Measurements from ENCODE around the gene ASB16.

Gene ASB16

DNA sequence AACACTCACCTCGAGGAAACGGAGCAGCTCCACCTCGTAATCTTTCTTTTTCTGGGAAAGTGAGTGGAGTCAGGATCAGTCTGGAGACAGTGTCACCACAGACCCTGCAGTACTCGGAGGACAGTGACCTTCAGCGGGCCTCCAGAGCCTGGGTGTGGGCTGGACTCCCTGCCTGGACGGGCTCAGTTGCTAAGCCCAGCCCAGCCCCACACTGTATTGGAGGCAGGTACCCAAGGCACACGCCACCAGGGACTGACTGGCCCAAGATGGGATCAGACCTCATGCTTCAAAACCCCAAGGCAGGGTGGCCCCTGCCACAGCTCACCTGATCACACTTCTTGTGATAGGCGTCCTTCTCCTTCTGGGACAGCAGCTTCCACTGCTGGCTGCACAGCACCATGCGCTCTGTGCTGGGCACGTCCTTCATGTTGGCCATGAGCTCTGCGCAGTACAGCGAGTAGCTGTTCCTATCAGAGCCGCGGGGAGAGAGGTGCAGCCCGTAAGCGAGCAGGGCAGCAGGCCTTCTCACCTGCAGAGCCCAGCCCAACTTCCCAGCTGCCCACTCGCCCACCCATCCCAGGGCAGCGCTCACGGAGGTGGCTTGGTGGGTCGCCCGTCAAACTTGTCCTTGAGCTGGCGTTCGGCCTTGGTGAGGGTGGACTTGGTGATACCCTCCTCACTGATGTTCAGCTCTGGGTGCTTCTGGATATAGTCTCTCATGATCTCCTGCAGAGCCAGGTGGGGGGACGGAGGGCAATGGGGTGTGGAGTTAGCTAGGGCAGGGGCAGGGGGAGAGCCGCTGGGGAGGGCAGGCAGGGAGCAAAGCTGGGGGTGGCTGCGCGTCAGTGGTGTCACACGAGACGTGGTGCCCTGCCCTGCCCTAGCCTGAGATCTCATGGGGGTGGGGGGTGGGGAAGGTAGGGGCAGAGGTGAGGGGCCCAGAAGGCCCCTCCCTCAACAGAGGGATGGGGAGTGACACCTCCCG, 41.1 kb downstream of the ASB16 start:
- TF ChIP-seq, protein P1, sequence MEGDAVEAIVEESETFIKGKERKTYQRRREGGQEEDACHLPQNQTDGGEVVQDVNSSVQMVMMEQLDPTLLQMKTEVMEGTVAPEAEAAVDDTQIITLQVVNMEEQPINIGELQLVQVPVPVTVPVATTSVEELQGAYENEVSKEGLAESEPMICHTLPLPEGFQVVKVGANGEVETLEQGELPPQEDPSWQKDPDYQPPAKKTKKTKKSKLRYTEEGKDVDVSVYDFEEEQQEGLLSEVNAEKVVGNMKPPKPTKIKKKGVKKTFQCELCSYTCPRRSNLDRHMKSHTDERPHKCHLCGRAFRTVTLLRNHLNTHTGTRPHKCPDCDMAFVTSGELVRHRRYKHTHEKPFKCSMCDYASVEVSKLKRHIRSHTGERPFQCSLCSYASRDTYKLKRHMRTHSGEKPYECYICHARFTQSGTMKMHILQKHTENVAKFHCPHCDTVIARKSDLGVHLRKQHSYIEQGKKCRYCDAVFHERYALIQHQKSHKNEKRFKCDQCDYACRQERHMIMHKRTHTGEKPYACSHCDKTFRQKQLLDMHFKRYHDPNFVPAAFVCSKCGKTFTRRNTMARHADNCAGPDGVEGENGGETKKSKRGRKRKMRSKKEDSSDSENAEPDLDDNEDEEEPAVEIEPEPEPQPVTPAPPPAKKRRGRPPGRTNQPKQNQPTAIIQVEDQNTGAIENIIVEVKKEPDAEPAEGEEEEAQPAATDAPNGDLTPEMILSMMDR (IDR thresholded peaks at IDR 0.05; ENCODE audit: low read depth, low read length), result no peak
- DNase-seq (ENCODE audit: low read depth in 2 of 2), result no peak
- no peak overlapping the region for H3K4me3 ChIP-seq (replicated peaks in 1 of 2; ENCODE audit: low read depth in 2 of 2, low read length in 2 of 2)

DNA sequence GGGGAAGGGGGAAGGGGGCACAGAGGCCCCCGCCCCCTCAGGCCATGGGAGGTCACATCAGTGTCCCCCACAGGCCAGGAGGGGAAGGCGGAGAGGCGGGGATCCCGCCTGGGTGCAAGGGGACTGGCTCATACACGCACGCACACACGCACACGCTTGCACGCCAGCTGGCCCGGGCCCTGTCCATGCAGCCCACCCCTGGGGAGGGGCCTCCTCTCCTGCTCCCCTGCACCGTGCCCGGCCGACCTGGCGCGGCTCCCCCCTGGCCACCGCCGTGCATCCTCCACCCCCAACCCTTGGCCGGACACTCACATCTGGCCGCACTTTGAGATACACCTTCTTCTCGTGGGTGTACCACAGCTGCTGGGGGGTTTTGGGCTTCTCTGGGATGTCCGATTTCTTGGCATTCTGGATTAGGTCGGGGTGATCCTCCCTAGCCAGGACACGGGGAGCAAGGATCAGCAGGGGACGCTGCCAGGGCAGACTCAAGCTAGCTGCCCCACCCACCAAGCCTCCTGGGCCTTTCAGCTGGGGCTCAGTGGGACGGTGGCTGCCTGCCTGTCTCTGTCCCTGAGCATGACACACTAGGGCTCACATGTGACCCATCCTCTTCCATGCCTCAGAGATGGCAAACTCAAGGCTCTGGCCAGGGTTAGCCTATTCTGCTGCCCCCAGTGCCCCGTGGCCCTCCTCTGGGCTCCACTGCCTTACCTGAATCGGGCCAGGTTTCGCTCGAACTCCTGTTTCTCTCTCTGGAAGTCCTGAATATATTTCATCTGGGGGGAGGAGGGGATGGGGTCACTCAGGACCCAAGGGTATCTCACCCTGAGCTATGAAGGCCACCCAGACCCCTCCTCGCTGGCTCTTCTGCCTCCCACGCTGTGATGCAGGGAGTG, 42.3 kb downstream of the ASB16 start:
- no peak overlapping the region for H3K4me3 ChIP-seq (replicated peaks in 1 of 2; ENCODE audit: low read depth in 2 of 2, low read length in 2 of 2)
- DNase-seq (ENCODE audit: low read depth in 2 of 2), result no peak
- TF ChIP-seq, protein P1 (IDR thresholded peaks at IDR 0.05; ENCODE audit: low read depth, low read length), result no peak

DNA sequence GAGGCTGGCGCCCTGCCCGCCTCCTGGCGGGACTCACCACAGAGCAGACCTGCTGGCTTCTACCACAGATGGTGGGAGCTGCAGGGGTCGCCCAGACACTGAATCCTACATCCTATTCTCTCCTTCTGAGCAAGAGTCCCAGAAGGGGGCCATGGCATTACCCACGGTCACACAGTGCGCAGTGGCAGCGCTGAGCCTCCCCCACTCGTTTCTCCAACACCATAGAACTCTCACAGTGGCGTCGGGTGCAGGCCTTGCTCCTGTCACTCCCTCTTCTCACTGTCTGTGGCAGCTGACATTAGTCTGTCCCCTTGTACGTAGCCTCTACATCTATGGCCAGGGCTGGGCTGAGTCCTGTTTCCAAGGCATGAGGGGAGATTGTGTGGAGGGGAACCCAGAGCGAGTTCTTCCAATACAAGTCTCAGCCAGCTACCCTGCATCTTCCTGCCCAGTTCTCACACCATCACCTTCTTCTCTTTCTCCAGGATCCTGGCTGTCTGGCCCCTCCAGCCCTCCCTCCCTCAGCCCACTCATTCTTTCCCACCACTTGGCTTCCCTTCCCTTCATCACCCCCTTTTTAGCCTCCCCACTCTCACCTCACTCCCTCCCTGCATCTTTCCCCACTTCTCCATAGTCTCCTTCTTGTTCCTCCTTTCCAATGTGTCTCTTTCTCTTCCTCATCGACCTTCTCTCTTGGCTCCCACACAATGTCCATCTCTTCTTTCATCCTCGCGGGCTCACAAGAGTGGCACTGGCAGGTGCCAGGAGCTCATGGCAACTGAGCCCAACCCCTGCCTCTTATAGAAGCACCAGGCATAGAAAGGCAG, 43.1 kb downstream of the ASB16 start:
- no peak for DNase-seq (ENCODE audit: low read depth in 2 of 2)
- H3K4me3 ChIP-seq (replicated peaks in 1 of 2; ENCODE audit: low read depth in 2 of 2, low read length in 2 of 2), result no peak overlapping the region
- TF ChIP-seq, protein P1 (IDR thresholded peaks at IDR 0.05; ENCODE audit: low read depth, low read length), result no peak

DNA sequence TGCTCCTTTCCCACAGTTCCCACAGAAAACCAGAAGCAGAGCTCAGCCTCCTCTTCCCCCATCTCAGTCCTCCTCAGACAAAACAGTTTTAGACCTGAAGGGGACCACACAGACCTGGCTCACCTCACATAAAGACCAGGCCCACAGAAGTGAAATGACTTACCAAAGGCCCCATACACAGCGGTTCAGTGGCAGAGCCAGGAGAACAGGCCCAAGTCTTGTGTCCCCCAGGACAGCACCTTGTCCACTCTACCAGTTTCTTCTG, 43.7 kb downstream of the ASB16 start:
- DNase-seq (ENCODE audit: low read depth in 2 of 2), result no peak
- H3K4me3 ChIP-seq (replicated peaks in 1 of 2; ENCODE audit: low read depth in 2 of 2, low read length in 2 of 2), result no peak overlapping the region
- TF ChIP-seq, protein P1 (IDR thresholded peaks at IDR 0.05; ENCODE audit: low read depth, low read length), result no peak

DNA sequence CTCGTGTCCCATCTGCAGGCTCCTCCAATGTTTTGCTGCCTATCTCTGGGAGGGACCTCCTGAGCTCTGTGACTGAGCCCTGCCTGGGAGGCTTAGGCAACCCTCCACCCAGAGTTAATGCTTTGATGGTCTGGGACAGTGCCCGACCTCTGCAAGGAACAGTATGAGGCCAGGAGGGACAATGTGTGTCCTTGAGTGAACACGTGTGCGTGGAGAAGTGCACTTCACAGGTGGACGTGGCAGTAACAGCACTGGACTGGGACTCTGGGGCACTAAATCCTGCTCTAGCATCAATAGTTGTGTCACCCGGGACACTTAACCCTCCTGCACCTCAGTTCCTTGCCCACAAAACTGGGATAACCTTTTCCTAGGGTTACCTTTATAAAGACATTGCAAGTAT, 44.4 kb downstream of the ASB16 start:
- DNase-seq (ENCODE audit: low read depth in 2 of 2), result no peak
- no peak overlapping the region for H3K4me3 ChIP-seq (replicated peaks in 1 of 2; ENCODE audit: low read depth in 2 of 2, low read length in 2 of 2)
- TF ChIP-seq, protein P1 (IDR thresholded peaks at IDR 0.05; ENCODE audit: low read depth, low read length), result no peak

DNA sequence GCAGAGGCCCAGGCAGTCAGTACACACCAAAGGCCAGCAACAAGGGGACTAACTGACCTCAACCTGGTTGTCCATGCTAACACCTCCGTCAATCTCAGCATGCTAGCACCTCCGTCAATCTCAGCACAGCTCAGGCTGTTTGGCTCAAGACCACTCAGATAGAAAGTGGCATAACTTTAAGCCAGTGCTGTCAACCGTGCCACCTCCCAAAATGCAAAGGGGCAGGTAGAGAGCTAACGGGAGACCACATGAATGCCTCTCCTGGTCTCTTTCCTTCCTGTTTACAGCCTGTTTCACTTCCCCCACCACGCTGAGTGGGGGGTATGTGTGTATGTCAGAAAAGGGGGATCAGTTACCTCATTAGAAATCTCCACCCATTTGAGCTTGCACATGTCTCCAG, 45.7 kb downstream of the ASB16 start:
- H3K4me3 ChIP-seq (replicated peaks in 1 of 2; ENCODE audit: low read depth in 2 of 2, low read length in 2 of 2), result no peak overlapping the region
- TF ChIP-seq, protein P1 (IDR thresholded peaks at IDR 0.05; ENCODE audit: low read depth, low read length), result no peak
- no peak for DNase-seq (ENCODE audit: low read depth in 2 of 2)

All from cardiac fibroblast (primary cell).